Right lobe of liver (tissue), 6 donors: ENCODE results near the gene ASXL1. TPM values are rescaled to one million over a fixed set of nuclear protein-coding genes. Genes with fewer than 3 reads are reported as not detected.

Source experiments
- ATAC-seq, 4 donors: fragments of 200-7000 bp; cut with Tn5 transposase; one replicate each; pipeline ENCODE4 v1.9.1; 2020; ENCODE audit warnings: mild to moderate bottlenecking in 4 of 4, moderate library complexity in 4 of 4
- DNase-seq, 3 donors: peaks; one replicate each; pipeline ENCODE4 v3.0.0-alpha.2; 2020
- H3K27ac ChIP-seq, 3 donors: fragments of 200-600 bp; one replicate each; pipeline ENCODE4 v1.8.0; 2022
- H3K27me3 ChIP-seq, 2 donors: fragments of 200-600 bp; one replicate each; pipeline ENCODE4 v1.8.0; 2022
- H3K36me3 ChIP-seq, 4 donors: fragments of 200-600 bp; sonication (generic) in 1 of 4; one replicate each; pipeline versions ENCODE4 v1.5.1 to v1.8.0; 2017 to 2022; ENCODE audit warnings: control low read depth in 1 of 4
- H3K4me1 ChIP-seq, 4 donors: fragments of 200-600 bp; sonication (generic) in 1 of 4; one replicate each; pipeline versions ENCODE4 v1.5.1 to v1.8.0; 2017 to 2022; ENCODE audit warnings: control low read depth in 1 of 4
- H3K4me3 ChIP-seq, 3 donors: fragments of 200-600 bp; one replicate each; pipeline ENCODE4 v1.8.0; 2022
- H3K9me3 ChIP-seq, 4 donors: fragments of 200-600 bp; sonication (generic) in 1 of 4; one replicate each; pipeline versions ENCODE4 v1.5.1 to v1.8.0; 2017 to 2022; ENCODE audit warnings: control low read depth in 1 of 4
- CTCF ChIP-seq, 4 donors: fragments of 200-600 bp in 3 of 4; fragments of 450-650 bp in 1 of 4; IDR thresholded peaks; one replicate each; pipeline versions ENCODE4 v1.5.1 to v1.8.0; 2016 to 2022; ENCODE audit warnings: antibody characterized with exemption in 4 of 4, mild to moderate bottlenecking in 2 of 4
- POLR2A ChIP-seq: fragments of 450-650 bp; IDR thresholded peaks from one replicate; pipeline ENCODE4 v1.6.1; 2017; ENCODE audit warnings: antibody characterized with exemption, mild to moderate bottlenecking
- WGBS: methylation state at CpG from one replicate; pipeline ENCODE4 v1.1.6; 2018; ENCODE audit warnings: low coverage, low lambda C conversion rate; ENCODE audit not compliant: insufficient coverage; ENCODE audit errors: missing lambda C conversion rate; 5-methylcytosine and 5-hydroxymethylcytosine counted together
- intact Hi-C, 2 donors: fragments of 100-400 bp; cut with DNase I; formaldehyde crosslinking; loops; one replicate each; pipeline versions ENCODE4 v1.11.2 to v1.14.1; 2022
- long read RNA-seq: library from polyadenylated mRNA; unstranded; transcript quantifications from one replicate; pipeline ENCODE4 v2.0.0, GENCODE V29; 2019
- total RNA-seq, 6 experiments: library from RNA; depleted of rRNA in 2 of 6; stranded (reverse); fragments of >200 nt in 2 of 6; fragmentation: NEBNext Ultra II Directional in 3 of 6; extraction: Animal tissue kit (Norgen Biotek cat#: 25700) in 3 of 6; gene quantifications; one replicate each; pipeline versions ENCODE4 v1.1.0 to v1.2.4, GENCODE V29; 2016 to 2023
- donor health status: DM: no; HTN: yes; CAD: no.
- donor health status: DM: no; HTN: no; CAD: no.
- donor health status: DM: no; HTN: no; CAD: no.
- donor health status: DM: no; HTN: yes; CAD: no.
- donor health status: DM: no; HTN: yes; CAD: no.

The ASXL1 gene
- total RNA-seq: 10 to 100 TPM; 18.9 to 41.8 (median 26.0) TPM
- long read RNA-seq: 0 reads

GRCh38 chr20:32357869-32358631 is at the start of gene ASXL1:
TSS of gene ASXL1 (plus strand) at chr20:32358331. CDS start at chr20:32358776, 445 bp downstream.
- H3K4me1 ChIP-seq: peaks cover 0 to 31% (median 9%) of the 10 kb centered on the region in 4 donors
- peak within 1 kb of the TSS; percentile 87 to 96 (median 92) for H3K4me3 ChIP-seq
- DNase-seq (peak; percentile 99), ATAC-seq (peak; percentile 89 to 97 (median 92))
- H3K27me3 ChIP-seq: no peaks in the 10 kb centered on the region
- intact Hi-C loops: loop anchor here in 1 of 2 donors (10.0 kb wide), 1 partner anchor 97 kb away; no protein-coding TSS in a partner anchor
- TF ChIP-seq CTCF (IDR thresholded peaks at IDR 0.05) (no peak), POLR2A (peak; percentile 39)
- 0% methylated on average over 19 of the region's 83 CpGs for WGBS
- H3K27ac ChIP-seq: peak within 1 kb of the TSS; percentile 94 to 97 (median 96)
- no peaks in the 10 kb centered on the region for H3K36me3 ChIP-seq
- H3K9me3 ChIP-seq: no peaks in the 10 kb centered on the region

GRCh38 chr20:32312718-32313424 is 45.3 kb upstream of the ASXL1 start:
- H3K36me3 ChIP-seq: peaks cover 0 to 26% (median under 1%) of the 10 kb centered on the region in 4 donors
- ATAC-seq: no peak
- TF ChIP-seq POLR2A: no peak
- TF ChIP-seq CTCF (IDR thresholded peaks at IDR 0.05): no peak

GRCh38 chr20:32314768-32315167 is 43.4 kb upstream of the ASXL1 start:
- Histone ChIP-seq H3K9me3 (no peaks in the 10 kb centered on the region), H3K27ac (no peak overlapping the region), H3K36me3 (peaks cover 0 to 26% (median under 1%) of the 10 kb centered on the region in 4 donors), H3K27me3 (no peaks in the 10 kb centered on the region), H3K4me3 (no peak overlapping the region), H3K4me1 (no peaks in the 10 kb centered on the region)
- intact Hi-C loops: no loop called here
- ATAC-seq: no peak
- 100% methylated on average over 1 of the region's 1 CpG for WGBS
- no peak for DNase-seq
- TF ChIP-seq CTCF (IDR thresholded peaks at IDR 0.05) (no peak), POLR2A (no peak)

More at GRCh38 chr20:32312718-32313424, 45.3 kb upstream of the ASXL1 start:
- no peak for DNase-seq
- intact Hi-C loops: no loop called here
- no peak overlapping the region for H3K4me3 ChIP-seq
- H3K27me3 ChIP-seq: no peaks in the 10 kb centered on the region
- 67% methylated on average over 1 of the region's 3 CpGs for WGBS
- no peak overlapping the region for H3K27ac ChIP-seq
- no peaks in the 10 kb centered on the region for H3K4me1 ChIP-seq
- no peaks in the 10 kb centered on the region for H3K9me3 ChIP-seq

GRCh38 chr20:32315399-32315798 is 42.7 kb upstream of the ASXL1 start:
- Histone ChIP-seq H3K9me3 (no peaks in the 10 kb centered on the region), H3K27ac (no peak overlapping the region), H3K4me3 (no peak overlapping the region), H3K36me3 (peaks cover 0 to 23% (median 0%) of the 10 kb centered on the region in 4 donors), H3K27me3 (no peaks in the 10 kb centered on the region), H3K4me1 (no peaks in the 10 kb centered on the region)
- WGBS: 100% methylated on average over 3 of the region's 3 CpGs
- ATAC-seq (no peak), DNase-seq (no peak)
- TF ChIP-seq CTCF (IDR thresholded peaks at IDR 0.05): no peak
- no peak for TF ChIP-seq POLR2A
- intact Hi-C loops: no loop called here
